Neuron (in vitro differentiated cells): ENCODE results near the gene ST3GAL2.
A peak's percentile ranks its signal among the peaks of the same experiment; 100 is the strongest.
"Not testable (repeated sequence)": the region's sequence is repeated elsewhere in the genome, so short reads cannot be mapped to it uniquely, and the experiment has no call there.

Experiments
- H2AFZ ChIP-seq: one replicate; pipeline ENCODE4 v1.6.1; 2013; ENCODE audit warnings: low read depth, mild to moderate bottlenecking, inconsistent platforms, low read length, moderate library complexity
- H3K27me3 ChIP-seq: one replicate; pipeline ENCODE4 v1.6.1; 2013; ENCODE audit warnings: low read length; ENCODE audit not compliant: insufficient read depth
- H3K36me3 ChIP-seq: one replicate; pipeline ENCODE4 v1.6.1; 2013; ENCODE audit warnings: low read length; ENCODE audit not compliant: insufficient read depth
- H3K4me1 ChIP-seq: one replicate; pipeline ENCODE4 v1.6.1; 2013; ENCODE audit warnings: low read length; ENCODE audit not compliant: insufficient read depth
- H3K4me3 ChIP-seq: 2 replicates; pipeline ENCODE4 v1.5.1; 2013; ENCODE audit warnings: mild to moderate bottlenecking, low read length, moderate library complexity
- H3K9me3 ChIP-seq: one replicate; pipeline ENCODE4 v1.6.1; 2013; ENCODE audit warnings: low read length

The ST3GAL2 gene

GRCh38 chr16:70391881-70392481, 46.9 kb downstream of the ST3GAL2 start:
- H3K27me3 ChIP-seq = no peaks in the 10 kb centered on the region
- H2AFZ ChIP-seq = no peak overlapping the region
- H3K36me3 ChIP-seq = peaks cover 34% of the 10 kb centered on the region
- H3K4me1 ChIP-seq = peaks cover 8% of the 10 kb centered on the region
- H3K4me3 ChIP-seq = no peak overlapping the region
- no peaks in the 10 kb centered on the region for H3K9me3 ChIP-seq

GRCh38 chr16:70391446-70391845, 47.5 kb downstream of the ST3GAL2 start:
- Histone ChIP-seq H3K9me3 (no peaks in the 10 kb centered on the region), H3K4me1 (peaks cover 8% of the 10 kb centered on the region), H3K4me3 (no peak overlapping the region), H2AFZ (no peak overlapping the region), H3K27me3 (no peaks in the 10 kb centered on the region), H3K36me3 (peaks cover 38% of the 10 kb centered on the region)

GRCh38 chr16:70390774-70391173, 48.1 kb downstream of the ST3GAL2 start:
- no peaks in the 10 kb centered on the region for H3K27me3 ChIP-seq
- H2AFZ ChIP-seq = no peak overlapping the region
- peaks cover 8% of the 10 kb centered on the region for H3K4me1 ChIP-seq
- H3K36me3 ChIP-seq = peaks cover 39% of the 10 kb centered on the region
- no peak overlapping the region for H3K4me3 ChIP-seq
- no peaks in the 10 kb centered on the region for H3K9me3 ChIP-seq

GRCh38 chr16:70388006-70388680, 50.8 kb downstream of the ST3GAL2 start:
- Histone ChIP-seq H3K27me3 (no peaks in the 10 kb centered on the region), H3K4me3 (no peak overlapping the region), H2AFZ (no peak overlapping the region), H3K9me3 (no peaks in the 10 kb centered on the region), H3K4me1 (no peaks in the 10 kb centered on the region), H3K36me3 (peaks cover 31% of the 10 kb centered on the region)

GRCh38 chr16:70386289-70386986, 52.5 kb downstream of the ST3GAL2 start:
- H3K9me3 ChIP-seq, H3K4me3 ChIP-seq, H3K27me3 ChIP-seq, H2AFZ ChIP-seq, H3K4me1 ChIP-seq: not testable (repeated sequence)
- peaks cover 38% of the 10 kb centered on the region for H3K36me3 ChIP-seq

GRCh38 chr16:70383421-70383960, 55.4 kb downstream of the ST3GAL2 start:
- no peaks in the 10 kb centered on the region for H3K9me3 ChIP-seq
- H2AFZ ChIP-seq = no peak overlapping the region
- no peak overlapping the region for H3K4me3 ChIP-seq
- H3K36me3 ChIP-seq = peaks cover 33% of the 10 kb centered on the region
- peaks cover 9% of the 10 kb centered on the region for H3K4me1 ChIP-seq
- H3K27me3 ChIP-seq = no peaks in the 10 kb centered on the region

GRCh38 chr16:70381604-70382342, 57.1 kb downstream of the ST3GAL2 start:
- Histone ChIP-seq H3K9me3 (no peaks in the 10 kb centered on the region), H3K36me3 (peaks cover 21% of the 10 kb centered on the region), H3K4me1 (peaks cover 9% of the 10 kb centered on the region), H3K27me3 (no peaks in the 10 kb centered on the region), H2AFZ (peak overlapping the region; percentile 77), H3K4me3 (peak overlapping the region; percentile 28)

GRCh38 chr16:70380919-70381603, 57.8 kb downstream of the ST3GAL2 start:
- H3K27me3 ChIP-seq = no peaks in the 10 kb centered on the region
- H3K36me3 ChIP-seq = peaks cover 21% of the 10 kb centered on the region
- H3K9me3 ChIP-seq = no peaks in the 10 kb centered on the region
- peaks cover 9% of the 10 kb centered on the region for H3K4me1 ChIP-seq
- peak overlapping the region; percentile 77 for H2AFZ ChIP-seq
- H3K4me3 ChIP-seq = peak overlapping the region; percentile 85

GRCh38 chr16:70380248-70380918, 58.5 kb downstream of the ST3GAL2 start:
- Histone ChIP-seq H3K36me3 (peaks cover 24% of the 10 kb centered on the region), H3K9me3 (no peaks in the 10 kb centered on the region)

GRCh38 chr16:70378869-70379493, 59.9 kb downstream of the ST3GAL2 start:
- Histone ChIP-seq H3K4me3 (no peak overlapping the region), H3K36me3 (peaks cover 35% of the 10 kb centered on the region), H3K27me3 (no peaks in the 10 kb centered on the region), H3K9me3 (no peaks in the 10 kb centered on the region), H3K4me1 (peaks cover 9% of the 10 kb centered on the region), H2AFZ (no peak overlapping the region)

More at GRCh38 chr16:70380248-70380918, 58.5 kb downstream of the ST3GAL2 start:
- H3K27me3 ChIP-seq = no peaks in the 10 kb centered on the region
- no peak overlapping the region for H2AFZ ChIP-seq
- H3K4me3 ChIP-seq = peak overlapping the region; percentile 85
- peaks cover 9% of the 10 kb centered on the region for H3K4me1 ChIP-seq

- H3K9me3 ChIP-seq = no peaks in the 10 kb centered on the region
- H3K4me3 ChIP-seq = no peak overlapping the region
- peaks cover 39% of the 10 kb centered on the region for H3K36me3 ChIP-seq
- H3K27me3 ChIP-seq = no peaks in the 10 kb centered on the region
- H2AFZ ChIP-seq = no peak overlapping the region
- H3K4me1 ChIP-seq = peaks cover 9% of the 10 kb centered on the region
Observed at GRCh38 chr16:70377782-70378181, 61.1 kb downstream of the ST3GAL2 start.
